Suprapubic skin (tissue), 4 donors: Measurements from ENCODE around the gene SKIC8. TPM values are rescaled to one million over a fixed set of nuclear protein-coding genes. Genes with fewer than 3 reads are reported as not detected.

Source experiments
- DNase-seq, 2 donors: peaks; one replicate each; pipeline ENCODE4 v3.0.0-alpha.2; 2019; ENCODE audit warnings: low spot score in 2 of 2
- H3K27ac ChIP-seq: fragments of 200-600 bp; sonication (generic); one replicate; pipeline ENCODE4 v1.5.1; 2019
- H3K27me3 ChIP-seq: fragments of 200-600 bp; sonication (generic); one replicate; pipeline ENCODE4 v1.5.1; 2019
- H3K36me3 ChIP-seq: fragments of 200-600 bp; sonication (generic); one replicate; pipeline ENCODE4 v1.5.1; 2019
- H3K4me1 ChIP-seq: fragments of 200-600 bp; sonication (generic); one replicate; pipeline ENCODE4 v1.5.1; 2019
- H3K4me3 ChIP-seq: fragments of 200-600 bp; sonication (generic); one replicate; pipeline ENCODE4 v1.5.1; 2019; ENCODE audit warnings: mild to moderate bottlenecking
- H3K9me3 ChIP-seq: fragments of 200-600 bp; sonication (generic); one replicate; pipeline ENCODE4 v1.5.1; 2019
- EP300 ChIP-seq: sonication (generic); formaldehyde crosslinking; IDR thresholded peaks from one replicate; pipeline ENCODE4 v1.6.1; 2017; ENCODE audit warnings: antibody characterized with exemption
- POLR2A ChIP-seq, 2 donors: fragments of 450-650 bp; IDR thresholded peaks; one replicate each; pipeline ENCODE4 v1.6.1; 2017; ENCODE audit warnings: antibody characterized with exemption in 2 of 2, mild to moderate bottlenecking in 2 of 2, moderate library complexity in 2 of 2
- POLR2AphosphoS5 ChIP-seq, 3 donors: sonication (generic); formaldehyde crosslinking; IDR thresholded peaks; one replicate each; pipeline ENCODE4 v1.6.1; 2017; ENCODE audit warnings: antibody characterized with exemption in 3 of 3
- WGBS: methylation state at CpG from one replicate; pipeline ENCODE4 v1.1.5; 2018; 5-methylcytosine and 5-hydroxymethylcytosine counted together
- total RNA-seq, 4 donors: library from RNA; depleted of rRNA; stranded (reverse); fragments of >200 nt; gene quantifications; one replicate each; pipeline ENCODE4 v1.1.0, GENCODE V29; 2016
- TF ChIP-seq, protein P1 (sequence below), 2 donors: fragments of 200-600 bp in 1 of 2; fragments of 450-650 bp in 1 of 2; sonication (generic) in 1 of 2; IDR thresholded peaks; one replicate each; pipeline ENCODE4 v1.5.1; 2016 to 2019; ENCODE audit warnings: antibody characterized with exemption in 2 of 2, mild to moderate bottlenecking in 1 of 2, moderate library complexity in 1 of 2

Gene SKIC8
- total RNA-seq, 4 donors from 2014 or later: 42.9 to 69.9 (median 56.2) TPM

DNA sequence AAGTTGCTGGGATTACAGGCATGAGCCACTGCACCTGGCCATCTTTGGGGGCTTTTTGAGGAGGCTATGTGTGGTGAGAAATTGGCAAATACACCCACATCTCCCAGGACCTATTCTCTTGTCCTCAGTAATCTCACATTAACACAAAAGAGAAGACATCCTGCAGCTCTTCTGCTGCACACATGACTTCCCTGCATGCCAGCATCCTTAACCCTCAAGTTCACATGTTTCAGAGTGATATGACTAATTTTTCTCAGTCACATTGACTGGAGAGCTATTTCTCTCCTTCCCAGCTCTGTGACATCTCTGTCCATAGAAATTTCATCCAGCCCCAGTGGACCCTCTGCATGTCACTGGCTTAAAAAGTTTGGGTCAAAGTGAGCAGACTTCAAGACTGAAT, 1.9 kb upstream of the SKIC8 start:
- peaks cover 39% of the 10 kb centered on the region for H3K4me1 ChIP-seq
- H3K36me3 ChIP-seq: no peaks in the 10 kb centered on the region
- no peaks in the 10 kb centered on the region for H3K27me3 ChIP-seq
- no peak for DNase-seq
- H3K27ac ChIP-seq: no peak overlapping the region
- TF ChIP-seq POLR2A (IDR thresholded peaks at IDR 0.05) (no peak), EP300 (no peak), POLR2AphosphoS5 (IDR thresholded peaks at IDR 0.05) (no peak)
- TF ChIP-seq, protein P1, sequence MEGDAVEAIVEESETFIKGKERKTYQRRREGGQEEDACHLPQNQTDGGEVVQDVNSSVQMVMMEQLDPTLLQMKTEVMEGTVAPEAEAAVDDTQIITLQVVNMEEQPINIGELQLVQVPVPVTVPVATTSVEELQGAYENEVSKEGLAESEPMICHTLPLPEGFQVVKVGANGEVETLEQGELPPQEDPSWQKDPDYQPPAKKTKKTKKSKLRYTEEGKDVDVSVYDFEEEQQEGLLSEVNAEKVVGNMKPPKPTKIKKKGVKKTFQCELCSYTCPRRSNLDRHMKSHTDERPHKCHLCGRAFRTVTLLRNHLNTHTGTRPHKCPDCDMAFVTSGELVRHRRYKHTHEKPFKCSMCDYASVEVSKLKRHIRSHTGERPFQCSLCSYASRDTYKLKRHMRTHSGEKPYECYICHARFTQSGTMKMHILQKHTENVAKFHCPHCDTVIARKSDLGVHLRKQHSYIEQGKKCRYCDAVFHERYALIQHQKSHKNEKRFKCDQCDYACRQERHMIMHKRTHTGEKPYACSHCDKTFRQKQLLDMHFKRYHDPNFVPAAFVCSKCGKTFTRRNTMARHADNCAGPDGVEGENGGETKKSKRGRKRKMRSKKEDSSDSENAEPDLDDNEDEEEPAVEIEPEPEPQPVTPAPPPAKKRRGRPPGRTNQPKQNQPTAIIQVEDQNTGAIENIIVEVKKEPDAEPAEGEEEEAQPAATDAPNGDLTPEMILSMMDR (IDR thresholded peaks at IDR 0.05): no peak
- no peaks in the 10 kb centered on the region for H3K9me3 ChIP-seq
- H3K4me3 ChIP-seq: no peak overlapping the region

DNA sequence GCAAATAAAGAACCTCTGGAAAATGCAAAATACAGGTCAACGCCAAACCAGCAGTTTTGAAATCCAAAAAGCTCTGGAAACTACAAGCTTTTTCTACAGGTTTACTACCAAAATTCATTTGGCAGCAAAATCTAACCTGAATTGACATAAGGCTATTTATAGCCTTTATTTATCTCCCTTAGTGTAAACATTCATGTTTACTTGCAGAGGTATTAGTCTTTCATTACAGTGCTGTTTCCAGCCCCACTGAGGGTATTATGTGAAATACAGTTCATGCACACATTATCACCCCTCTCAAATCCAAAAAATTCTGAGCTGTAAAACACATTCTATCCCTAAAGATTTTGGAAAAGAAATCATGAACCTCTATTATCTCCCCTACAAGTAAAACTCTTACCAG, 7.2 kb downstream of the SKIC8 start:
- Histone ChIP-seq H3K4me1 (peaks cover 6% of the 10 kb centered on the region), H3K27ac (no peak overlapping the region), H3K4me3 (no peak overlapping the region), H3K9me3 (no peaks in the 10 kb centered on the region), H3K36me3 (peaks cover 46% of the 10 kb centered on the region), H3K27me3 (no peaks in the 10 kb centered on the region)
- DNase-seq: no peak
- TF ChIP-seq POLR2AphosphoS5 (IDR thresholded peaks at IDR 0.05) (no peak), EP300 (no peak), POLR2A (IDR thresholded peaks at IDR 0.05) (no peak)
- TF ChIP-seq, protein P1 (IDR thresholded peaks at IDR 0.05): no peak
- 50% methylated on average over 1 of the region's 1 CpG for WGBS

DNA sequence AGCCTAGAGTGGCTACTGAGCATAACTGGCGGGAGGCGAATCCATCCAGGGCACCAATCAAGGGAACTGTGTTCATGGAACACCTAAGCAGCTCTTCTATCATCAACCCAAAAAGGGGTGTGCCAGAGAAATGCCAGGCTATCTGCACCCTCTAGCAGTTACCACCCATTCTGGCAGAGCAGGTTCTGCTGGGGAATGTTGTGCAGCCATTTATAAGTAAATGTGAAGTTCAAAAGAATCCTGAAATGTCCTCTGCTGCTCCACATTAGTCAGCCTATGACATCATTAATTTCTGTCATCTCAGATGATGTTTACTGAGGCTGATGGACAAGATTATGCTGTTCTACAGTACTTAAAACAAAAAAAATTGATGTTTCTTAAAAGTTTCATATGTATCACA, 7.7 kb downstream of the SKIC8 start:
- no peaks in the 10 kb centered on the region for H3K9me3 ChIP-seq
- no peaks in the 10 kb centered on the region for H3K27me3 ChIP-seq
- DNase-seq: no peak
- H3K4me3 ChIP-seq: no peak overlapping the region
- WGBS: 89% methylated on average over 2 of the region's 2 CpGs
- H3K27ac ChIP-seq: no peak overlapping the region
- no peak for TF ChIP-seq POLR2A (IDR thresholded peaks at IDR 0.05)
- TF ChIP-seq, protein P1 (IDR thresholded peaks at IDR 0.05): no peak
- no peak for TF ChIP-seq POLR2AphosphoS5 (IDR thresholded peaks at IDR 0.05)
- TF ChIP-seq EP300: no peak
- H3K36me3 ChIP-seq: peaks cover 51% of the 10 kb centered on the region
- H3K4me1 ChIP-seq: peaks cover 6% of the 10 kb centered on the region

DNA sequence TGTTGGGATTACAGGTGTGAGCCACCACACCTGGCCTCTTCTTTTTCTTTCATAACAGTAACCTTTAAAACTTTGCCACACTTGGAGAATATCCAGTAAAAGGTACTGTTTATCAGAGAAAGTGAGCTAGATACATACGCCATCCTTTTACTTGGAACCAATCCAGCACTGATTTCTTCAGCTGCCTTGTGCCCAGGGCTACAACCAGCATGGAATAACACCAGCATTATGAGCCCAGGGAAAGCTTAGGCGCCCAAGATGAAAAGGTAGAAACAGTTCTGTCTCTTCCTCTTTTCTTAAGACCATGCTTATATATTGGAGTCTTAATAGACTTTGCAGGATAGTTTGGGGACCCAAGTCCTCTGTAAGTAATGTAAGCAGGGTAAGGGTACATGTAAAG, 8.4 kb downstream of the SKIC8 start:
- no peak for DNase-seq
- WGBS: 32% methylated on average over 2 of the region's 2 CpGs
- Histone ChIP-seq H3K27ac (no peak overlapping the region), H3K4me3 (no peak overlapping the region), H3K27me3 (no peaks in the 10 kb centered on the region), H3K4me1 (peaks cover 6% of the 10 kb centered on the region), H3K9me3 (no peaks in the 10 kb centered on the region), H3K36me3 (peaks cover 58% of the 10 kb centered on the region)
- TF ChIP-seq EP300 (no peak), POLR2AphosphoS5 (IDR thresholded peaks at IDR 0.05) (no peak), POLR2A (IDR thresholded peaks at IDR 0.05) (no peak)
- TF ChIP-seq, protein P1 (IDR thresholded peaks at IDR 0.05): no peak

DNA sequence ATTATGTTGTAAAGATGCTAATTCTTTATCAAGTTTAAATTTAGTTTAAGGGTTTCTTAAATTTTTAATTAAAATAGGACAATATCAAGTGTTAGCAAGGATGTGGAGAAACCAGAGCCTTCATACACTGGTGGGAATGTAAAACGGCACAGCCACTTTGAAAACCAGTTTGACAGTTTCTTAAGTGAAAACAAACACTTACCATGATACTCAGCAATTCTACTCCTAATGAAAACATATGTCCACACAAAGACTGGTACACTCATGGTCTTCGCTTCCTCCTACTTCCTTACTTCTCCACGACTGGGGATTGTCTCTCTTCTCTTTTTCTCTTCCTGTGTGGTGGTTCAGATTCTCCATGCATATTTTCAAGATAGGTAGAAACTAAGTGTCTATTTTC, 9.2 kb downstream of the SKIC8 start:
- Histone ChIP-seq H3K4me1 (peaks cover 6% of the 10 kb centered on the region), H3K27ac (no peak overlapping the region), H3K4me3 (no peak overlapping the region), H3K36me3 (peaks cover 64% of the 10 kb centered on the region), H3K27me3 (no peaks in the 10 kb centered on the region), H3K9me3 (no peaks in the 10 kb centered on the region)
- TF ChIP-seq, protein P1 (IDR thresholded peaks at IDR 0.05): no peak
- TF ChIP-seq POLR2AphosphoS5 (IDR thresholded peaks at IDR 0.05) (no peak), POLR2A (IDR thresholded peaks at IDR 0.05) (no peak)
- WGBS: 76% methylated on average over 3 of the region's 3 CpGs
- DNase-seq: no peak
